Activated T-helper 2 cell treated with anti-CD3 and anti-CD28 coated beads, Interferon-gamma antibody, Interleukin-2, Interleukin-4, amounts not matched to agents 10 μg/mL and 5 μg/mL and 100 μg/mL, durations not matched to agents 14 hours and 24 hours and 36 hours (primary cell): Measurements from ENCODE around the gene CHRM4. TPM values are rescaled to one million over a fixed set of nuclear protein-coding genes. Genes with fewer than 3 reads are reported as not detected.

Experiments
- DNase-seq: peaks from one replicate; pipeline ENCODE4 v3.0.0; 2021; ENCODE audit warnings: low spot score
- H3K27ac Mint-ChIP-seq: one replicate; pipeline ENCODE4 v1.8.0; 2021; ENCODE audit warnings: mixed read lengths
- H3K27me3 Mint-ChIP-seq: one replicate; pipeline ENCODE4 v1.8.0; 2021; ENCODE audit warnings: low read depth, mixed read lengths
- H3K36me3 Mint-ChIP-seq: one replicate; pipeline ENCODE4 v1.8.0; 2021; ENCODE audit warnings: low read depth, mixed read lengths
- H3K4me1 Mint-ChIP-seq: one replicate; pipeline ENCODE4 v1.8.0; 2021; ENCODE audit warnings: low read depth, mixed read lengths
- H3K4me3 Mint-ChIP-seq: one replicate; pipeline ENCODE4 v1.8.0; 2021; ENCODE audit warnings: low read depth, mild to moderate bottlenecking, moderate library complexity, mixed read lengths
- H3K9me3 Mint-ChIP-seq: one replicate; pipeline ENCODE4 v1.8.0; 2021; ENCODE audit warnings: mixed read lengths
- intact Hi-C: fragments of 100-400 bp; cut with micrococcal nuclease; formaldehyde crosslinking; loops from one replicate; pipeline ENCODE4 v1.15.1; 2023
- total RNA-seq: library from RNA; stranded (reverse); gene quantifications from 2 replicates; pipeline ENCODE4 v1.2.3, GENCODE V29; 2022

CHRM4 gene
- total RNA-seq, 1 donor from 2014 or later, result 0.23 TPM

GRCh38 chr11:46353698-46354097 is 37.9 kb downstream of the CHRM4 start:
- Mint-ChIP-seq H3K36me3 (peaks cover 29% of the 10 kb centered on the region), H3K27me3 (no peaks in the 10 kb centered on the region), H3K4me3 (no peak overlapping the region), H3K27ac (peak overlapping the region; percentile 38), H3K4me1 (peaks cover 48% of the 10 kb centered on the region), H3K9me3 (no peaks in the 10 kb centered on the region)
- DNase-seq, result no peak
- intact Hi-C loops, result loop anchor here (2.0 kb wide), 1 partner anchor 27 kb away; the partner anchor contains the start of gene MDK

GRCh38 chr11:46352063-46352841 is 39.3 kb downstream of the CHRM4 start:
- Mint-ChIP-seq H3K4me1 (peaks cover 47% of the 10 kb centered on the region), H3K27ac (peak overlapping the region; percentile 72), H3K9me3 (no peaks in the 10 kb centered on the region), H3K36me3 (peaks cover 29% of the 10 kb centered on the region), H3K27me3 (no peaks in the 10 kb centered on the region), H3K4me3 (peak overlapping the region; percentile 73)
- intact Hi-C loops, result loop anchor here (2.0 kb wide), 1 partner anchor 29 kb away; the partner anchor contains the start of gene MDK
- DNase-seq, result peak; percentile 63

GRCh38 chr11:46351606-46352005 is 40.0 kb downstream of the CHRM4 start:
- intact Hi-C loops, result loop anchor here (2.0 kb wide), 1 partner anchor 29 kb away; the partner anchor contains the start of gene MDK
- H3K27me3 Mint-ChIP-seq, result no peaks in the 10 kb centered on the region
- no peak overlapping the region for H3K27ac Mint-ChIP-seq
- peaks cover 48% of the 10 kb centered on the region for H3K4me1 Mint-ChIP-seq
- no peak for DNase-seq
- H3K9me3 Mint-ChIP-seq, result no peaks in the 10 kb centered on the region
- peaks cover 29% of the 10 kb centered on the region for H3K36me3 Mint-ChIP-seq
- H3K4me3 Mint-ChIP-seq, result peak overlapping the region; percentile 73

- H3K27me3 Mint-ChIP-seq, result no peaks in the 10 kb centered on the region
- no peaks in the 10 kb centered on the region for H3K9me3 Mint-ChIP-seq
- no peak overlapping the region for H3K27ac Mint-ChIP-seq
- intact Hi-C loops, result no loop called here
- H3K4me3 Mint-ChIP-seq, result peak overlapping the region; percentile 73
- H3K36me3 Mint-ChIP-seq, result peaks cover 29% of the 10 kb centered on the region
- no peak for DNase-seq
- peaks cover 52% of the 10 kb centered on the region for H3K4me1 Mint-ChIP-seq
Measured at GRCh38 chr11:46351148-46351547, 40.4 kb downstream of the CHRM4 start.

GRCh38 chr11:46350695-46351094 is 40.9 kb downstream of the CHRM4 start:
- Mint-ChIP-seq H3K27me3 (no peaks in the 10 kb centered on the region), H3K36me3 (peaks cover 29% of the 10 kb centered on the region), H3K4me3 (no peak overlapping the region), H3K27ac (no peak overlapping the region), H3K4me1 (peaks cover 57% of the 10 kb centered on the region), H3K9me3 (no peaks in the 10 kb centered on the region)
- no peak for DNase-seq
- intact Hi-C loops, result no loop called here

GRCh38 chr11:46348566-46349401 is 42.8 kb downstream of the CHRM4 start:
- no peaks in the 10 kb centered on the region for H3K9me3 Mint-ChIP-seq
- peak overlapping the region; percentile 84 for H3K4me3 Mint-ChIP-seq
- peak overlapping the region; percentile 83 for H3K27ac Mint-ChIP-seq
- intact Hi-C loops, result loop anchor here (1.0 to 5.0 kb wide), 4 partner anchors 13 to 269 kb away; partner anchors contain the start of genes ATG13, HARBI1 and PHF21A
- peak; percentile 55 for DNase-seq
- peaks cover 22% of the 10 kb centered on the region for H3K36me3 Mint-ChIP-seq
- peaks cover 6% of the 10 kb centered on the region for H3K27me3 Mint-ChIP-seq
- peaks cover 60% of the 10 kb centered on the region for H3K4me1 Mint-ChIP-seq

- Mint-ChIP-seq H3K27me3 (peaks cover 9% of the 10 kb centered on the region), H3K4me3 (peak overlapping the region; percentile 84), H3K4me1 (peaks cover 49% of the 10 kb centered on the region), H3K9me3 (no peaks in the 10 kb centered on the region), H3K36me3 (peaks cover 20% of the 10 kb centered on the region), H3K27ac (no peak overlapping the region)
- DNase-seq, result no peak
- intact Hi-C loops, result loop anchor here (1.0 to 5.0 kb wide), 3 partner anchors 17 to 270 kb away; partner anchors contain the start of genes ATG13, HARBI1 and PHF21A
Measured at GRCh38 chr11:46347637-46348311, 43.8 kb downstream of the CHRM4 start.

- H3K4me3 Mint-ChIP-seq, result peak within 1 kb of the TSS; percentile 84
- H3K27ac Mint-ChIP-seq, result peak within 1 kb of the TSS; percentile 83
- H3K9me3 Mint-ChIP-seq, result no peaks in the 10 kb centered on the region
- peak; percentile 90 for DNase-seq
- intact Hi-C loops, result loop anchor here (2.0 to 5.0 kb wide), 2 partner anchors 16 to 225 kb away; partner anchors contain the start of gene PHF21A
- H3K36me3 Mint-ChIP-seq, result peaks cover 18% of the 10 kb centered on the region
- H3K27me3 Mint-ChIP-seq, result peaks cover 9% of the 10 kb centered on the region
- peaks cover 52% of the 10 kb centered on the region for H3K4me1 Mint-ChIP-seq
Measured at GRCh38 chr11:46346886-46347636, 44.5 kb downstream of the CHRM4 start, which contains the start of gene DGKZ. DGKZ (plus strand) TSS chr11:46347463; CDS start chr11:46347660, 197 bp downstream.

GRCh38 chr11:46345881-46346484 is 45.6 kb downstream of the CHRM4 start:
- DNase-seq, result peak; percentile 36
- peaks cover 14% of the 10 kb centered on the region for H3K27me3 Mint-ChIP-seq
- H3K4me3 Mint-ChIP-seq, result peak overlapping the region; percentile 81
- peak overlapping the region; percentile 76 for H3K27ac Mint-ChIP-seq
- peaks cover 51% of the 10 kb centered on the region for H3K4me1 Mint-ChIP-seq
- no peaks in the 10 kb centered on the region for H3K9me3 Mint-ChIP-seq
- intact Hi-C loops, result loop anchor here (2.0 to 5.0 kb wide), 2 partner anchors 15 to 224 kb away; partner anchors contain the start of gene PHF21A
- peaks cover 14% of the 10 kb centered on the region for H3K36me3 Mint-ChIP-seq

GRCh38 chr11:46345131-46345597 is 46.4 kb downstream of the CHRM4 start:
- peak overlapping the region; percentile 46 for H3K27ac Mint-ChIP-seq
- intact Hi-C loops, result loop anchor here (5.0 kb wide), 1 partner anchor 223 kb away; the partner anchor contains the start of gene PHF21A
- no peak for DNase-seq
- peaks cover 14% of the 10 kb centered on the region for H3K27me3 Mint-ChIP-seq
- H3K4me3 Mint-ChIP-seq, result peak overlapping the region; percentile 81
- no peaks in the 10 kb centered on the region for H3K9me3 Mint-ChIP-seq
- H3K4me1 Mint-ChIP-seq, result peaks cover 51% of the 10 kb centered on the region
- H3K36me3 Mint-ChIP-seq, result peaks cover 11% of the 10 kb centered on the region

GRCh38 chr11:46343520-46343919 is 48.1 kb downstream of the CHRM4 start:
- no peak for DNase-seq
- Mint-ChIP-seq H3K4me1 (peaks cover 44% of the 10 kb centered on the region), H3K4me3 (no peak overlapping the region), H3K9me3 (no peaks in the 10 kb centered on the region), H3K36me3 (no peaks in the 10 kb centered on the region), H3K27me3 (peaks cover 16% of the 10 kb centered on the region), H3K27ac (no peak overlapping the region)
- intact Hi-C loops, result no loop called here
